HG03469 (cell line): ENCODE results near the gene EPS8.
"Not testable (repeated sequence)": the region's sequence is repeated elsewhere in the genome, so short reads cannot be mapped to it uniquely, and the experiment has no call there.

Source experiments
- ATAC-seq: cut with Tn5 transposase; IDR thresholded peaks from one replicate; pipeline ENCODE4 v1.9.1; 2021; ENCODE audit warnings: mild to moderate bottlenecking, moderate library complexity, moderate number of reproducible peaks; ENCODE audit not compliant: unreplicated experiment

The EPS8 gene

DNA sequence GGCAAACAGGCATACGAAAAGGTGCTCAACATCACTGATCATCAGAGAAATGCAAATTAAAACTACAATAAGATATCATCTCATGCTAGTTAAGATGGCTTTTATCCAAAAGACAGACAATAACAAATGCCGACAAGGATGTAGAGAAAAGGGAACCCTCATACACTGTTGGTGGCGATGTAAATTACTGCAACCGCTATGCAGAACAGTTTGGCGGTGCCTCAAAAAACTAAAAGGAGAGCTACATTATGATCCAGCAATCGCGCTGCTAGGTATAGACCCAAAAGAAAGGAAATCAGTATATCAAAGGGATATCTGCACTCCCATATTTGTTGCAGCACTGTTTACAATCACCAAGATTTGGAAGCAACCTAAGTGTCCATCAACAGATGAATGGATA, 27.0 kb downstream of the EPS8 start:
- not testable (repeated sequence) for ATAC-seq

DNA sequence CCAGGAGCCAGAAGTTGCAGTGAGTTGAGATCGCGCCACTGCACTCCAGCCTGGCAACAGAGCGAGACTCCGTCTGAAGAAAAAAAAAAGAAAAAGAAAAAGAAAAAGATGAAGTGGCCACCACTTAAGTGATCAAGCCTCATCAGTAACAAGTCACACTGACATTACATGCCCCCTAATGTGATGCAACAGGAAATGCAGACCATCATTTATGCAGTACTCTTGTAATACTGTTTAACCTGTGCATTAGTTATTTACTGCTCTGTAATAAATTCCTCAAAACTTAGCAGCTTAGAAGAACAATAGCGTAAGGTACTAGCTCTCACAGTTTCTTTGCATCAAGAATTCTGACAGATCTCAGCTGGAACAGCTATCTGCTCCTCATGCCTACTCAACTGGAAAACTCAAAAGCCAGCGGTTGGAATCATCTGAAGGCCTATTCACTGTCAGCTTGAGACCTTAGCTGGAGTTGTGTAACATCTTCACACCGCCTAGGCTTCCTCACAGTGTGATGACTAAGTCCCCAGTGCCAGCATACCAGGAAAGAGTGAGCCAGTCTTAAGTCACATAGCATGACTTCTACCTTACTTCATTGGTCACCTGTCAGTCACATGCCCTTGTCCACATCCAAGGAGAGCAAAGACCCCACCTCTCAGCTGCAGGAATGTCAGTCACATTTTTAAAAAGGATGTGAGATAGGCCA, 31.5 kb downstream of the EPS8 start:
- ATAC-seq: no peak

DNA sequence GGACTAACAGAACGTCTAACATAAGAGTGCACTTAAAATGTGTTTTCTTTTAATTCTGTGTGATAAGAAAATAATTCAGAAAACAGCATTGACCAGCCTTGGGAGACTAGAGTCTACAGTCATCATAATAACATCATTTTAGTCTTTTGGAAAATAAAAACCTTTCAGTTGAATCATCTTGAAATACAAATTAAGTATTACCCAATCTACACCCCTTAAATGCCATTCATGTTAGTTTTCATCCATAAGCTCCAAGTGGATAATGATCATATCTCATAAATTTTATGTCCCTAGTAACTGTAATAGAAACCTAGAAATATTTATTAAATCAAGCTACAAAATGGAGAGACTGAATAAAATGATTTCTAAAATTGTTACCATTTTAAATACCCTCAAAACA, 32.4 kb downstream of the EPS8 start:
- no peak for ATAC-seq

DNA sequence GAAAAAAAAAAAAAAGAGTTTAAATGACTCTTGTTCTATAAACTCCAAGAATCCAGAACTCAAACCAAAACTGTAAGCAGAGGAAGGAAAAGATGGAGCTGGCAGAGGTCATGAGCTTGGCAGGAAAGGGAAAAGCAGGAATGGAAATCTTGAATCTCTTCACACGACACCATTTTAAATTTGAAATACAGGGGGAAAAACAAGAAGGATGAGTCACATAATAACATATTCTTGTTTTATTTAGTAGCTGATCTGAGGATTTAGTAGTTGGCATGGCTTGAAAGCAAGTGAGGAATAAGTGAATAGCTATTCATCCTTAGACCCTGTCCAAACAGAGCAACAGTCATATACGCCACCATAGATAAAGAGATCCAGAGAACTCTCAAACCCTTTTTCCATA, 35.0 kb downstream of the EPS8 start:
- no peak for ATAC-seq

DNA sequence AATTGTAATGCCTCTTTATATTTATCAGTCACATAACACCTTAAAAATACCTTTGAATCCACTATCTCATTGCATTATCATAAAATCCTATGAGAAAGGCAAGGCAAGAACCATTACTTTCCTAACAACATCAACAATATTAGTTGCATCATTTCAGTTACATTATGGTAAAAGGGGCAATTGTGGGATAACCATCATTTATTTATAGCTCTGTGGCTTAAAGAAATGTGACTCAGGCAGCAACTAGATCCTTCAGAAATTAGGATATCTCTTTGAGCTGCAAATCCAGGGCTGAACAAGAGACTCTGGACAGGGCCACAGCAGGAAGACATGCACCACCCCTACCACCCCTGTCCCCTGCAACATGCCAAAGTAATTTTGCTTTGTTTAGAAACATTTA, 36.4 kb downstream of the EPS8 start:
- ATAC-seq: no peak

DNA sequence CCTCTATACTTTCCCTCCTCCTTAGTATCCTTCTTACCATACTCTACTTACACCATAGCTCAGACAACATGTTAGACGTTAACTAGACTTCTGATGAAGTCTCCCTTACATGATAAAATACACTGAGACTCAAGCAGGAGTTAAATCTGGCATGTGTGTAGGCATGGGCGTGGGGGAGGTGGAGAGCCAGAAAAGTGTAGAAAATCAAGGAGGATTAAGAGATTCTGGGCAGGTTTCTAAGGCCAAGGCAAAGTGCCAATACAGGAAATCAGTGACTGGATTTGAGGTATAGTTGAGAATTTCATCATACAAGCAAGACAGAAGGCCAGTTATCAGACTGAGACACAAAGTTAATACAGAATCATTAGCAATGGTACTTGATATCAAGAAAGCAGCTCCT, 37.4 kb downstream of the EPS8 start:
- no peak for ATAC-seq

DNA sequence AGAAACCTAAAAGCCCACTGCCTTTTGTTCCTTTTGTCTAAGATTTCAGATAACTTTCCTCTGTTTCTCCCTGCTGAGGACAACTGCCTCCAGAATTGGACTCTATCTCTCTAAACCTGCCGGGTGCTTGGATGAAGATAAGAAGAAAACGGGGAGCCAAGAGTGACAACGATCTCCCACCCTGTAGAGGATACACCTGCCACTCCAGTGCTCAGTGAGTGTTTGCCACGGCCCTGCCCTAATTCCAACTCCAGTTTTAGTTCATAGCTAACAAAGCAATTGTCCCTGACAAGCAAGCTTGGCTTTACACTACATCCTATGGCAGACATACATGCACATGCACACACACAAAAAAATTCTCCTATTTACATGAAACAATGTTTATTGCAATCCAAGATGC, 39.3 kb downstream of the EPS8 start:
- no peak for ATAC-seq

DNA sequence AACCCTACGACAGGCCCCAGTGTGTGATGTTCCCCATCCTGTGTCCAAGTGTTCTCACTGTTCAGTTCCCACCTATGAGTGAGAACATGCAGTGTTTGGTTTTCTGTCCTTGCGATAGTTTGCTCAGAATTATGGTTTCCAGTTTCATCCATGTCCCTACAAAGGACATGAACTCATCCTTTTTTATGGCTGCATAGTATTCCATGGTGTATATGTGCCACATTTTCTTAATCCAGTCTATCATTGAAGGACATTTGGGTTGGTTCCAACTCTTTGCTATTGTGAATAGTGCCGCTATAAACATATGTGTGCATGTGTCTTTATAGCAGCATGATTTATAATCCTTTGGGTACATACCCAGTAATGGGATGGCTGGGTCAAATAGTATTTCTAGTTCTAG, 47.3 kb downstream of the EPS8 start:
- ATAC-seq: not testable (repeated sequence)

DNA sequence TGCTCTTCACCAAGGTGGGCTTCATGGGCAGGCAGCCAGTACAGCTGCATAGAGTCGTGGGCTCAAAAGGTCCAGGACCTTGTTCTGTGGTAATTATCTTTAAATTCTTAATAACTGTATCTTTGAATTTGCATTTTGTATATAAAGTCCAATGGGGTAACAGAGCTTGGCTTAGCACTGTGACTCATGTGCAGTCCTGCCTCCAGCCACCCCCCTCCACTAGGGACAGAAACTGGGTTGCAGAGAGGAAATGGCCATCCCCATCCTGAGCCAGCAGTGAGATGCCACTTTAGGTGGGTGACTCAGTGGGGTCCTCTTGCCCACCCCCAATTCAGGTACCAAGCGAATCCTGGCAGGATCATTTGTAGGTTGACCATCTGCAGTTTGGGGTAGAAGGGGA, 48.1 kb downstream of the EPS8 start:
- ATAC-seq: no peak

DNA sequence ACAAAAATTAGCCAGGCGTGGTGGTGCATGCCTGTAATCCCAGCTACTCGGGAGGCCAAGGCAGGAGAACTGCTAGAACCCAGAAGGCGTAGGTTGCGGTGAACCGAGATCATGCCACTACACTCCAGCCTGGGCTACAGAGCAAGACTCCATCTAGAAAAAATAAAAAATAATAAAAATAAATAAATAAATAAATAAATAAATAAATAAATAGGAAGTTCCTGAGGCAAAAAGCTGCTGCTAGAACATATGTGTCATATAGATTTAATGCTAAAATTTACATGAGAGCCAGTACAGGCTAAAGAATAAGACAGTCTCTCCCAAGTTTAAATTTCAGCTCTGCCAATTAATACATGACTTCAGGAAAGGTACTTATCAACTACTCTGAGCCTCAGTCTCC, 48.8 kb downstream of the EPS8 start:
- not testable (repeated sequence) for ATAC-seq

DNA sequence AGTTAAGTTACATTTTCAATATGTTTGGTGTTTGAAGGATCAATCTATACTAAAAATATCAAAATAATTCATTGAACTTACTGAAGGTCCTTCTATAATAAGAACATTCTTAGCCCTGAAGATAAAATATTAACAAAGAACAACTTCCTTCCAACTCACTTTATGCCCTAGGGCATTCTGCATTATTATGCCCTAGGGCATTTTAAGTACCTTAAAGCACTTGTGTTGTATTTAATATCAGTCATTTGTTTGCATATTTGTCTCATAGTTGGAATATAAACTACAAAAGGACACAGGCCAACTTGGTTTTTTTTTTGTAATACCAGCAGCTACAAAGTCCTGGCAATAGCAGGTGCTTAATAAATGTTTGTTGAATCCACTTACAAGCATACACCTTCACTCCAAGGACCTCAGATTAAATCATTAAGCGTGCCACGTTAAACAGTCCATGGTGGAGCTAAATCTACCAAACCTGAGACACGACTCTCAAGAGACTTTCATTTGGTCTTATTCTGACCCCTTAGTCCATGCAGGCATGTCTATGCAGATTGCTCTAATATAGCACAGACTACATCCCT, 50.7 kb downstream of the EPS8 start:
- ATAC-seq: no peak

DNA sequence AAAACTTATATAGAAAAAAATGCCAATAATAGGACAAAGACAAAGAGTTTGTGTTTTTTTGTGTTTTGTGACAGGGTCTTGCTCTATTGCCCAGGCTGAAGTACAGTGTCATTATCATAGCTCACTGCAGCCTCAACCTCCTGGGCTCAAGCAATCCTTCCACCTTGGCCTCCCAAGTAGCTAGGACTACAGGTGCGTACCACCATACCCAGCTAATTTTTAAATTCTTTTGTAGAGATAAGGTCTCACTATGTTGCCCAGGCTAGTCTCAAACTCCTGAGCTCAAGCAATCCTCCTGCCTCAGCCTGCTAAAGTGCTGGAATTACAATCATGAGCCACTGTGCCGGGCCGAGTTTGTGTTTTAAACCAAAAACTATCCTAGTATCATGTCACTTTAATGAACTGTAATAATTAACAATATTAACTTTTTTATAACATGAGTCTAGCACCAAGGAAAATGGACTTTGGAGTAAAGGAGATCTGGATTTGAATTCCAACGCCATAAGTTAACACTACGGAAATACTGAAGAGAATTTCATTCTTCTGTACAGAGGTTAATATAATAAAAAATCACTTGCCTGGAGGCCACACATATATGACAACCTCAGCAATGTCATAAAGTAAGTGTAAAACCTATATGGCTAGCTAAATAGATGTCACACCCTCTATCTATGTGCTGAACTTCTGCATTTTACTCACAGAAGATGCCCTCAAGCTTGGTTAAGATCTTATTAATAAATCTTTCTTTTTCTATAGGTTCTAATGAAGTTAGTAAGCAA, 53.2 kb downstream of the EPS8 start:
- no peak for ATAC-seq

DNA sequence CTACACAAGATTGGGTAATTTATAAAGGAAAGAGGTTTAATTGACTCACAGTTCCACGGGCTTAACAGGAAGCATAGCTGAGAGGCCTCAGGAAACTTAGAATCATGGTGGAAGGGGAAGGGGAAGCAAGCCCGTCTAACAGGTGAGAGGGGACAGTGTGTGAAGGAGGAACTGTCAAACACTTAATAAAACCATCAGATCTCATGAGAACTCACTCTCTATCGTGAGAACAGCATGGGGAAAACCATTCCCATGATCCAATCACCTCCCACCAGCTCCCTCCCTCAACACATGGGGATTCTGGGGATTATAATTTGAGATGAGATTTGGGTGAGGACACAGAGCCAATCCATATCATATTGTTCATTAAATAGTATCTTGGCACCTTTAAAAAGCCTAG, 56.1 kb downstream of the EPS8 start:
- no peak for ATAC-seq

DNA sequence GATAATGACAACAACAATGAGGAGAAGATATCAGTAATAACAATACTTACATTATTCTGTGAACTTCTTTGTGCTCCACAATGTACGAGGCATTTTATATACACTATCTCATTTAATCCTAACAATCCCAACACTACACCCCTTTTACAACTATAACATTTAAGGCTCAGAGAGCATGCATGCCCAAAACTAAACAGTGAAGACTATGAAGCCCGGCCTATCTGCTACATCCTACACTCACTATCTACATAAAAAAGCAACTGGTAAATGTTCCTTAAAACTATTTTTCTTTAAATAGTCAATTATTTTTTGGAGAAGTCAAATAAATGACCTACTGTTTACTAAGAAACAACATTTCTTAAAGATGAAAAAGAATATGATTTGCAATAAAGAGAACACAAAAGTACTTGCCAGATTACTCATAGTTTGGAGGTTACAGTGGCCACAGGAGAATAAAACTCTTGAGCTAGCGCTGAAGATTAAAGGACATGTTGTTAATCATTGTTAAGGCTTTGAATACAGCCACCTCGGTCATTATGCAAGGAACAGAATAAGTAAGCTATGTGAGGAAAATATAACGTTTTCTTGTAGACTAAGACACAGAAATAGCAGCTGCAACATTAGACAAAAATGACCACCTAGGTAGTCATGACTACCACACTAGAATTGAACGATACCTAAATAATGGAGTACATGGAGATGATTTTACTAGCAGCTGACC, 56.7 kb downstream of the EPS8 start:
- peak; percentile 37 for ATAC-seq

DNA sequence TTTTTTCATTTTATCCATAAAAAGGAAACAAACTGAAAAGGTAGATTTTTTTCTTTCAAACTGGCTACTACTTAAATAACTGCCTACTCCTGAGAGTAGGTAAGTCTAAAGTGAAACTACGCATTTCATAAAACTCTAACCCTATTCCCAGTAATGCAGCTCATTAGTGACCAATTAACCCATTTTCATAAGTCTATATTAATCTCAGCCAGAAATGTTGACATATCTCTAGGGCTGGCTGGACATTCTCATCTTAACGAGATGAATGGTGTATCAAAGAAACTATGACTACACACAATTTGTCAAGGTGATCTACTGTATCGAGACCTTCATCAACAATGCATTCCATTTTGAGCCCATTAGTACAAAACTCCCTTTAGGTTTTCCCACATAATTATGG, 57.2 kb downstream of the EPS8 start:
- no peak for ATAC-seq

DNA sequence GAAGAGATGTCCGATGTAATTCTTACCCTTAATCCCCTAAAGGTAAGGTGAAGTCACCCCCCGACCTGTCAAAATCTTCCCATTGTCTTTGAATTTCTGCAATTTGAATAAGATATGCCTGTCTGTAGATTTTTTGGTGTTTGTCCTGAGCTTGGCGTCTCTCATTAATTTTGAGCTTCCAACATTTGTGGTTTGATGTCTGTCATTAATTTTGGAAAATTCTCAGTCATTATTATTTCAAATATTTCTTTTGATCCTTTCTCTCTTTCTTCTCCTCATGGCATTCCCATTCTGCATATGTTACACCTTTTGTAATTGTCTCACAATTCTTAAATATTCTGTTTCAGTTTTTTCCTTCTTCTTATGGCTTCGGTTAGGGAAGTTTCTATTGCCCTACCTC, 60.1 kb downstream of the EPS8 start:
- ATAC-seq: no peak

DNA sequence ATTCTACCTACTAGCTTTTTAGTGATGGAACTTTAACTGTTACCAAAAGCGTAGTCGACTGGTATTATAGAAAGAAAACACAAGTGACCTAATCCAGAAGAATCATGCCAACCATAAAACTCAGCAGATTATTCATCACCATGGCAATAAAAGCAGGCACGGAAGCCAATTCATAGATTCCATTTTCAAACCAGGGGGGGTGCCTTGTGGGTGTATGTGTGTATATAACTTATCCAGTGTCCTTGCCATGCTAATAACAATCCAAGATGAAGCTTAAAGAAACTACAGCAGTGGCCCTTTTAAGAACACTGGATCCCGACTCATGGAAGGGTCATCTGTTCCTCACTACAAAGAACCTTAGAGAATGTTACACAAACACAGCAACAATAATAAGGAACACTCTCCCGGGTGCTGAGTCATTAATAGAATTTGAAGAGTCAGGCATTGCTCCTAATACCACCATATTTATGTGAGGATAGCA, 61.0 kb downstream of the EPS8 start:
- no peak for ATAC-seq

DNA sequence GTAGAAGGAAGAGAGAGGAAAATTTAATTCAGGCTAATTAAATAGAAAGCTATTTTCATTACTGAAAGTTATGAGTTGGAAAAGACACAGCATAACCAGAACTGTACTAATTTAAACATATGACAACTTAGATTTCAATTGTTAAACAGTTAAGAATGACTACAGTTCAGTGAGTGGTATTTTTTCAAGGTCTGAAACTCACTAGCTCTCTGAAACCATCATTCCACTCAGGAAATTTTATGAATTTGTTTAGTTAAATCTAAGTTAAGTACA, 62.4 kb downstream of the EPS8 start:
- no peak for ATAC-seq

DNA sequence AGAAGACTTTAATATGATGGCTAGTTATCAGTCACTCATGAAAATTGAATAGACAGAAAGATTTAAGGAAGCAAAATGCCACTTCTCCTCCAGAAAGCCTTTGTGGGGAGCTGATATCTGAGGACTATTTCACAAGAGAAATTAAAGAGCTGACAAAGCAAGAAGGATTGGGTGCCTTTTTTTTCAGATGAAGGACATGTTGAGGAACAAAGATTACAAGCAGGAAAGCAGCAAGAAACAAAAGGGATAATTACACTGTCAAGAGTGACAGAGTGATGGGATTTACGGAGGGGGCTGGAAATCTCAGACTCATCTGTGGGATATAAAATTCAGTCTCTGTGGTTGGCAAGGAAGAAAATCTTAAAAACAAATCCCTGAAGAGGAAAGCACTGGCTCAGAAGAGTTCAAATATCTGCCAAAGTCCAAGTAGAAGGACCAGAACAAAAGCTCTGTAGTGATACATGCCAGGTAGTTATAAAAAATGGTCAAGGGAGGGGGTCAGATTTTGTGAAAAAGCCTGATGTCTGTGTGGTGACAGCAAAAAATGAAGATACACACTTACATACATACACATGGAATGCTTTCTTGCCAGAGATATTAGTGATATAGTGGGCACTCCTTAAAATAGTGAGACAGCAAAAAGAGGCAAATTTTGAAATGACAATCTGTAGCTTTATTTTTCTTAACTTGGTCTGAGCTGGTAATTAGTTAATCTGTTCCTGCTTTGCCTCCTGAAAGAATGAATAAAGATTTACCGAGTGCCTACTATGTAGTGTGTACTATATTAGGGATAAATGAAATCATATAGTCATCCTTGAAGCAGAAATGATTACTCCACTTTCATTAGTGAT, 62.9 kb downstream of the EPS8 start:
- ATAC-seq: no peak

DNA sequence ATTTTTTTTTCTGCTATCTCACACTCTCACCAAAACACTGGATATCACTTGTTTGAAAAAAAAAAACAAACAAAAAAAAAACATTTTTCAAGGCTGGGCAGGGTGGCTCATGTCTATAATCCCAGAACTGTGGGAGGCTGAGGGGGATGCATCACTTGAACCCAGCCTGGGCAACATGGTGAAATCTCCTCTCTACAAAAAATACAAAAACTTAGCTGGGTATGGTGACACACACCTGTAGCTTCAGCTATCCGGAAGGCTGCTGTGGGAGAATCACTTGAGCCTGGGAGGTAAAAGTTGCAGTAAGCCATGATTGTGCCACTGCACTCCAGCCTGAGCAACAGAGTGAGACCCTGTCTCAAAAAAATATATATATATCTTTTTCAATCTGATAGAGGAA, 66.2 kb downstream of the EPS8 start:
- no peak for ATAC-seq
